T-cell (primary cell): ENCODE measurements around the gene GRB14. TPM values are rescaled to one million over a fixed set of nuclear protein-coding genes. Genes with fewer than 3 reads are reported as not detected.

ENCODE experiments used
- ATAC-seq, 4 experiments: fragments of 200-7000 bp in 3 of 4; fragments of 150-1000 bp in 1 of 4; cut with Tn5 transposase; replicated peaks in 1 of 4; 1 replicate in 3 of 4; 2 replicates in 1 of 4; pipeline ENCODE4 v1.10.0; 2021; ENCODE audit warnings: moderate library complexity in 3 of 4, mild to moderate bottlenecking in 2 of 4, moderate number of reproducible peaks in 1 of 4
- CTCF ChIA-PET, 2 donors: fragments of 300-600 bp; sonication (Branson Sonifier 250); formaldehyde crosslinking; loops; one replicate each; lab custom pipeline; 2022; ENCODE audit warnings: antibody characterized with exemption in 2 of 2; lab: Charles Lee
- POLR2A ChIA-PET, 2 donors: fragments of 300-600 bp; sonication (Branson Sonifier 250); formaldehyde crosslinking; loops; one replicate each; lab custom pipeline; 2022; ENCODE audit warnings: antibody characterized with exemption in 2 of 2; lab: Charles Lee
- DNase-seq, 35 experiments: peaks; one replicate each; pipeline versions ENCODE4 v3.0.0 to v3.0.0-alpha.2; 2013 to 2023
- H3K27ac ChIP-seq: one replicate; pipeline ENCODE4 v1.5.1; 2013; ENCODE audit warnings: low read length
- H3K27me3 ChIP-seq, 2 experiments: replicated peaks in 1 of 2; 1 replicate in 1 of 2; 2 replicates in 1 of 2; pipeline versions ENCODE4 v1.6.1 to v1.7.0; 2013; ENCODE audit warnings: low read length in 1 of 2, mixed read lengths in 1 of 2; ENCODE audit not compliant: control insufficient read depth in 2 of 2, insufficient read depth in 2 of 2; ENCODE audit errors: extremely low read depth in 1 of 2
- H3K36me3 ChIP-seq, 2 donors: 1 replicate in 1 of 2; 2 replicates in 1 of 2; pipeline versions ENCODE4 v1.6.1 to v1.7.0; 2013; ENCODE audit warnings: low read length in 1 of 2; ENCODE audit not compliant: control insufficient read depth in 2 of 2, insufficient read depth in 1 of 2; ENCODE audit errors: extremely low read depth in 1 of 2
- H3K4me1 ChIP-seq, 2 experiments: 1 replicate in 1 of 2; 2 replicates in 1 of 2; pipeline versions ENCODE4 v1.6.1 to v1.7.0; 2013; ENCODE audit warnings: low read length in 2 of 2, mixed read lengths in 1 of 2; ENCODE audit not compliant: insufficient read depth in 2 of 2, control insufficient read depth in 1 of 2; ENCODE audit errors: extremely low read depth in 1 of 2
- H3K4me3 ChIP-seq, 2 donors: 1 replicate in 1 of 2; 2 replicates in 1 of 2; pipeline versions ENCODE4 v1.5.1 to v1.7.0; 2013; ENCODE audit warnings: mild to moderate bottlenecking in 2 of 2, low read length in 1 of 2, moderate library complexity in 1 of 2; ENCODE audit not compliant: control insufficient read depth in 1 of 2; ENCODE audit errors: extremely low read depth in 1 of 2
- H3K9me3 ChIP-seq: 2 replicates; pipeline ENCODE4 v1.7.0; 2013
- H3K27ac Mint-ChIP-seq, 2 donors: one replicate each; pipeline ENCODE4 v1.8.0; 2020 to 2021; ENCODE audit warnings: mild to moderate bottlenecking in 2 of 2, mixed read lengths in 2 of 2
- H3K27me3 Mint-ChIP-seq, 2 donors: one replicate each; pipeline ENCODE4 v1.8.0; 2021 to 2022; ENCODE audit warnings: mixed read lengths in 2 of 2
- H3K36me3 Mint-ChIP-seq: one replicate; pipeline ENCODE4 v1.8.0; 2021; ENCODE audit warnings: mixed read lengths
- H3K4me1 Mint-ChIP-seq, 3 donors: one replicate each; pipeline ENCODE4 v1.8.0; 2020 to 2022; ENCODE audit warnings: mixed read lengths in 3 of 3, mild to moderate bottlenecking in 1 of 3
- H3K4me3 Mint-ChIP-seq, 3 donors: one replicate each; pipeline ENCODE4 v1.8.0; 2020 to 2022; ENCODE audit warnings: mild to moderate bottlenecking in 3 of 3, mixed read lengths in 3 of 3, moderate library complexity in 3 of 3
- H3K9me3 Mint-ChIP-seq, 3 donors: one replicate each; pipeline ENCODE4 v1.8.0; 2020 to 2022; ENCODE audit warnings: mixed read lengths in 3 of 3
- WGBS: methylation state at CpG from one replicate; pipeline ENCODE4 v1.1.5; 2013; ENCODE audit warnings: missing lambda C conversion rate; ENCODE audit not compliant: insufficient coverage; 5-methylcytosine and 5-hydroxymethylcytosine counted together
- total RNA-seq, 35 experiments: library from RNA in 6 of 35; stranded (reverse) in 6 of 35; fragments of 120-200 nt in 1 of 35; gene quantifications; one replicate each; pipeline versions ENCODE4 v1.2.1 to v1.2.4 and lab custom pipeline; 2013 to 2026

GRB14 gene
- total RNA-seq, 5 donors from 2014 or later (not counting 1 experiment from before 2014, with no cell fraction given), result not detected

- Histone ChIP-seq H3K9me3 (no peaks in the 10 kb centered on the region), H3K4me3 (no peak overlapping the region), H3K27ac (no peak overlapping the region), H3K36me3 (no peaks in the 10 kb centered on the region), H3K4me1 (no peaks in the 10 kb centered on the region), H3K27me3 (no peaks in the 10 kb centered on the region)
- CTCF ChIA-PET, result no interaction called here
- H3K27me3 Mint-ChIP-seq, result no peaks in the 10 kb centered on the region
- no peak overlapping the region for H3K27ac Mint-ChIP-seq
- WGBS, result 72% methylated on average over 2 of the region's 5 CpGs
- ATAC-seq (no peak), DNase-seq (no peak)
- no peaks in the 10 kb centered on the region for H3K36me3 Mint-ChIP-seq
- H3K4me1 Mint-ChIP-seq, result peaks cover 0 to 3% (median 0%) of the 10 kb centered on the region in 3 donors
- POLR2A ChIA-PET, result no interaction called here
- no peak overlapping the region for H3K4me3 Mint-ChIP-seq
- peaks cover 0 to 4% (median 2%) of the 10 kb centered on the region in 3 donors for H3K9me3 Mint-ChIP-seq
Measured at GRCh38 chr2:164447660-164448059, 173.6 kb downstream of the GRB14 start.

Other genes starting within 250 kb of the GRB14 start
- 1 to 10 TPM in 4 of 5 donors, under 1 TPM in 1; 0.68 to 5.1 (median 1.9) TPM for gene COBLL1, start 220.3 kb upstream of the GRB14 start, total RNA-seq